Hematopoietic multipotent progenitor cell treated with erythropoietin and hydrocortisone succinate and interleukin-3 and kit ligand, for 4 days (in vitro differentiated cells): ENCODE results near the gene SNX10.

Source experiments
- DNase-seq: peaks from one replicate; pipeline ENCODE4 v3.0.0-alpha.2; 2015

SNX10 gene

GRCh38 chr7:26372704-26373103 lies 81.0 kb downstream of the SNX10 start:
- peak; percentile 27 for DNase-seq

- DNase-seq: no peak
Observed at GRCh38 chr7:26374647-26375373, 83.1 kb downstream of the SNX10 start.

GRCh38 chr7:26375726-26376174 lies 84.1 kb downstream of the SNX10 start:
- peak; percentile 80 for DNase-seq

- peak; percentile 74 for DNase-seq
Observed at GRCh38 chr7:26376175-26376917, 84.7 kb downstream of the SNX10 start.

- DNase-seq: no peak
Observed at GRCh38 chr7:26378016-26378415, 86.4 kb downstream of the SNX10 start.

- DNase-seq: no peak
Observed at GRCh38 chr7:26379711-26380110, 88.0 kb downstream of the SNX10 start.

- DNase-seq: peak; percentile 63
Observed at GRCh38 chr7:26381476-26382353, 90.1 kb downstream of the SNX10 start.

GRCh38 chr7:26385240-26385639 lies 93.6 kb downstream of the SNX10 start:
- no peak for DNase-seq

GRCh38 chr7:26387731-26388130 lies 96.1 kb downstream of the SNX10 start:
- no peak for DNase-seq

GRCh38 chr7:26388256-26388655 lies 96.6 kb downstream of the SNX10 start:
- peak; percentile 39 for DNase-seq

- no peak for DNase-seq
Observed at GRCh38 chr7:26390016-26390415, 98.4 kb downstream of the SNX10 start.

GRCh38 chr7:26393818-26394217 lies 102.2 kb downstream of the SNX10 start:
- no peak for DNase-seq

- DNase-seq: no peak
Observed at GRCh38 chr7:26397332-26397731, 105.7 kb downstream of the SNX10 start.

GRCh38 chr7:26397796-26398426 lies 106.2 kb downstream of the SNX10 start:
- peak; percentile 77 for DNase-seq

GRCh38 chr7:26398427-26398755 lies 106.7 kb downstream of the SNX10 start:
- peak; percentile 87 for DNase-seq

GRCh38 chr7:26398756-26399509 lies 107.3 kb downstream of the SNX10 start:
- DNase-seq: peak; percentile 79

GRCh38 chr7:26399736-26400135 lies 108.1 kb downstream of the SNX10 start:
- no peak for DNase-seq

- no peak for DNase-seq
Observed at GRCh38 chr7:26403640-26404039, 112.0 kb downstream of the SNX10 start.

GRCh38 chr7:26404189-26404996 lies 112.7 kb downstream of the SNX10 start:
- peak; percentile 26 for DNase-seq

- no peak for DNase-seq
Observed at GRCh38 chr7:26406433-26406832, 114.8 kb downstream of the SNX10 start.
